ENCODE data around the gene NOTCH1. TPM values are rescaled to one million over a fixed set of nuclear protein-coding genes. Genes with fewer than 3 reads are reported as not detected.

The NOTCH1 gene
- total and polyA plus RNA-seq, 2 of the 4 experiments (the other 2 are of a cell fraction), result 1.8 to 6.0 TPM

DNA sequence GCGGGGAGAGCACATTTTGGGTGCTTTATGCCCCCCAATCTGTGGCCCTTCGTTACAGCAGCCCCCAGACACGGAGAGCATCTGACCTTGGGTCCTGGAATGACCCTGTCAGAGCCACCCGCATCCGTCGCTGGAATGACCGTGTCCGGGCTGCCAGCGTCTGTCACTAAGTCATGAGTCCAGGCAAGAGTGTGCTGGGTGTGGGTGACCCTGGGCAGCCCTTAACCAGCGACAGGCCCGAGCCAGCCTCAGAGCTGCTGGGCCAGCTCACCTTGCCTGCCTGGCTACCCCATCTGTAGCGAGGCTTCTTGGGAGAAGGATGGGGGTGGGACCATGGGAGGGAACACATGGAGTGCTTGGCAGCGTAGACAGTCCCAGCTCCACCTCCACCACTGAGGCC lies 46.8 kb upstream of the NOTCH1 start:
- intact Hi-C loops (cut with micrococcal nuclease), result no loop called here
- no peak for DNase-seq
- no peaks in the 10 kb centered on the region for H3K79me1 ChIP-seq (ENCODE audit: low read depth in 1 of 2, low read length in 2 of 2)
- H3K4me1 ChIP-seq (ENCODE audit: control insufficient read depth, insufficient read depth, low read length), result peaks cover 2% of the 10 kb centered on the region; the same call in 1 of the 2 replicates
- H2BK20ac ChIP-seq (ENCODE audit: low read depth, low read length), result no peak overlapping the region
- no peak overlapping the region for H3K27ac ChIP-seq (ENCODE audit: insufficient read depth, low read length)
- no peak for ATAC-seq (ENCODE audit: low read depth)
- H2BK5ac ChIP-seq (ENCODE audit: low read depth, low read length, poor library complexity, severe bottlenecking), result no peak overlapping the region
- dilution Hi-C loops (cut with HindIII; ENCODE audit: low sequenced_read_pairs, unreplicated experiment), result no loop called here
- H3K36me3 ChIP-seq (ENCODE audit: control insufficient read depth, insufficient read depth, low read length), result no peaks in the 10 kb centered on the region
- 0 out of 2 replicates have a peak, but pooled peaks cover 2% of the 10 kb centered on the region for H3K9me3 ChIP-seq (ENCODE audit: control insufficient read depth, insufficient read depth, low read length)
- H3K56ac ChIP-seq (ENCODE audit: extremely low read depth, insufficient read depth, low read length), result no peak overlapping the region
- no peak overlapping the region for H2AK9ac ChIP-seq (replicated peaks; ENCODE audit: low read depth, low read length, poor library complexity)
- no peak overlapping the region for H4K8ac ChIP-seq (ENCODE audit: low read depth in 2 of 2, low read length in 2 of 2)
- ChIA-PET POLR2A (ENCODE audit: unreplicated experiment) (no interaction called here), CTCF (no interaction called here)
- H3K14ac ChIP-seq (replicated peaks; ENCODE audit: low read depth, low read length), result no peak overlapping the region
- H4K91ac ChIP-seq (ENCODE audit: insufficient read depth, low read depth, low read length), result no peak overlapping the region
- TF ChIP-seq POLR2A (IDR thresholded peaks at IDR 0.05; ENCODE audit: low read depth, low read length), result no peak
- H3K4me2 ChIP-seq (ENCODE audit: low read depth, low read length), result no peak overlapping the region
- no peak overlapping the region for H2AFZ ChIP-seq (replicated peaks; ENCODE audit: low read length, poor library complexity)
- H2AK5ac ChIP-seq (ENCODE audit: low read depth, low read length), result peak overlapping the region; percentile 28; the same call in 1 of the 2 replicates
- no peak overlapping the region for H3K18ac ChIP-seq (ENCODE audit: low read depth, low read length)
- 20% methylated on average over 1 of the region's 13 CpGs; no CpG with 5 or more reads in 1 of the 2 experiments for WGBS, 2 experiments (ENCODE audit: extremely low coverage in 2 of 2, insufficient read length in 1 of 2)
- no peak overlapping the region for H2BK120ac ChIP-seq (ENCODE audit: low read depth, low read length)
- no peak overlapping the region for H3K23ac ChIP-seq (ENCODE audit: low read depth, low read length)
- H3K4me3 ChIP-seq (ENCODE audit: insufficient read depth, low read depth, low read length), result no peak overlapping the region
- H3K27me3 ChIP-seq (ENCODE audit: control insufficient read depth, insufficient read depth, low read length), result peaks cover 10% of the 10 kb centered on the region
- no peak overlapping the region for H3K9ac ChIP-seq (ENCODE audit: low read depth, low read length)
- in situ Hi-C loops (cut with MboI; ENCODE audit: low sequenced_read_pairs), result no loop called here
- H3K9me1 ChIP-seq (ENCODE audit: insufficient read depth, low read length), result no peaks in the 10 kb centered on the region
- BruUV-seq (replicated peaks), result no TSS peak
- no peak overlapping the region for H4K5ac ChIP-seq (ENCODE audit: low read depth, low read length)
- no peak overlapping the region for H2BK15ac ChIP-seq (ENCODE audit: low read depth, low read length)
- no peaks in the 10 kb centered on the region for H4K20me1 ChIP-seq (ENCODE audit: insufficient read depth, low read length)
- H3K4ac ChIP-seq (ENCODE audit: low read depth, low read length), result no peak overlapping the region

All from IMR-90 (cell line).